Neuron (in vitro differentiated cells): ENCODE measurements around the gene CCDC134.

Experiments used
- H2AFZ ChIP-seq: one replicate; pipeline ENCODE4 v1.6.1; 2013; ENCODE audit warnings: low read depth, mild to moderate bottlenecking, inconsistent platforms, low read length, moderate library complexity
- H3K27me3 ChIP-seq: one replicate; pipeline ENCODE4 v1.6.1; 2013; ENCODE audit warnings: low read length; ENCODE audit not compliant: insufficient read depth
- H3K36me3 ChIP-seq: one replicate; pipeline ENCODE4 v1.6.1; 2013; ENCODE audit warnings: low read length; ENCODE audit not compliant: insufficient read depth
- H3K4me1 ChIP-seq: one replicate; pipeline ENCODE4 v1.6.1; 2013; ENCODE audit warnings: low read length; ENCODE audit not compliant: insufficient read depth
- H3K4me3 ChIP-seq: 2 replicates; pipeline ENCODE4 v1.5.1; 2013; ENCODE audit warnings: mild to moderate bottlenecking, low read length, moderate library complexity
- H3K9me3 ChIP-seq: one replicate; pipeline ENCODE4 v1.6.1; 2013; ENCODE audit warnings: low read length

Gene CCDC134

DNA sequence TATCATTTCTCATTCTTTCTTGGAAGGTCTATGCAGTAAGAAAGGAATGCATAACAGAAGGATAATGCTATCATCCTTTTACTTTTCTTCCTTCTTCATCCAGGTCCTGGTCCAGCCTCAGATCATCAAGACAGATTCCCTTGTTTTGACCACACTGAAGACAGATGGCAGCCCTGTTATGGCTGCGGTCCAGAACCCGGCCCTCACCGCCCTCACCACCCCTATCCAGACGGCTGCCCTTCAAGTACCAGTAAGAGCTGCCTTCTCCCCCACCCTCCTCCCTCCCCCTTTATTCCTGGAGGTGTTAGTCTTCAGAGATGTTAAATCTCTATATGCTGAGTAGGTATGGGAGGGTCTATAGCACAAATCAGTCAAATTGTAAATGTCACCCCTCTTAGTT lies 70.3 kb downstream of the CCDC134 start:
- H3K27me3 ChIP-seq: no peaks in the 10 kb centered on the region
- no peak overlapping the region for H2AFZ ChIP-seq
- no peaks in the 10 kb centered on the region for H3K4me1 ChIP-seq
- peaks cover 82% of the 10 kb centered on the region for H3K36me3 ChIP-seq
- H3K9me3 ChIP-seq: no peaks in the 10 kb centered on the region
- H3K4me3 ChIP-seq: no peak overlapping the region

- Histone ChIP-seq H3K4me3 (no peak overlapping the region), H3K36me3 (peaks cover 86% of the 10 kb centered on the region)
These were observed 72.9 kb downstream of the CCDC134 start for GRCh38 chr22:41873391-41873790.

DNA sequence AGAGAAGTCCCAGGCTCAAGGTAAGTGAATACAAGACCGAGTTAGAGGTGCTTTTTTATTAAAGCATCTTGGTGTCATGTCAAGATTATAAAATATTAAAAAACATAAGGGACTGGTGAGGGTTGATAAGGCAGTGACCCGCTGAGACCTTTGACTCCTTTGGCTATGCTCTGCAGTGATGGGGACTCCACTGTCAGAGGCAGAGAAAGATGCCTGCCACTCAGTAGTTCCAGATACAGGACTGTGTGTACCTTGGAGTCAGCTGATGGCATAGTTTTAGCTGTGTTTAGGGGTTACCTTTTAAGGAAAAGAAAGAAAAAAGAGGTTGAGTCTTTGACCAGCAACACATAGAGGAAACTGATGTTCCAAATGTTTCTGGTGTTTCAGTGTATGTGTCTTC lies 73.6 kb downstream of the CCDC134 start:
- peaks cover 86% of the 10 kb centered on the region for H3K36me3 ChIP-seq
- H3K27me3 ChIP-seq: no peaks in the 10 kb centered on the region
- H3K9me3 ChIP-seq: no peaks in the 10 kb centered on the region
- H2AFZ ChIP-seq: no peak overlapping the region
- no peaks in the 10 kb centered on the region for H3K4me1 ChIP-seq
- H3K4me3 ChIP-seq: no peak overlapping the region

More at GRCh38 chr22:41873391-41873790, 72.9 kb downstream of the CCDC134 start:
- no peak overlapping the region for H2AFZ ChIP-seq
- H3K9me3 ChIP-seq: no peaks in the 10 kb centered on the region
- H3K4me1 ChIP-seq: no peaks in the 10 kb centered on the region
- no peaks in the 10 kb centered on the region for H3K27me3 ChIP-seq

DNA sequence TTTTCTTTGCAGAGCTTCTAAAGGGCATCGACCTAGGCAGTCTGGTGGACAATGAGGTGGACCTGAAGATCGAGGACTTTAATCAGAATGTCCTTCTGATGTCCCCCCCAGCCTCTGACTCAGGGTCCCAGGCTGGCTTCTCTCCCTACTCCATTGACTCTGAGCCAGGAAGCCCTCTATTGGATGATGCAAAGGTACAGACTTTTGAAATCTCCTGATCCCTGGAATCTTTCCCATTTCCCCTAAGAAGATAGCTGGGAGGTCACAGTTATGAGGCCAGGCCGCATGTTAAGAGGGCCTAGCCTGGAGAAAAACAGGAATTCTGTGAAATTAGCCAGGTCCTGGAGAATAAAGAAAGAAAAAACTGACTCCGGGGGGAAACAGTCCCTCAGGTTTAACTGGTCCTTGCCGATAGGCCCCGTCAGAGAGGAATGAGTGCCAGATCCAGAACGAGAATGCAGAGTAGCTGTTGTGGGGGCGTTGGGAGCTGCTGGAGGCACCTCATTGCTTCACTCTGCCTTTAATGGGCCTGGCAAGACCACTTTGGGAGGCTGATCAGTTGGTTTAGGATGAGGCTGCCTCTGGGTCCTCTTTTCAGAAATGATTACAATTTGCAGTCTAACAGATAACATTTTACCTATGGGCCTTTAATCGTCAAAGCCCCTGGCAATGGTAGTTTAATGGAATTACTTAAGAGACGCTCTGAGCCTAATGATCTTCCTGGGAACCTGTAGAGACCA lies 75.2 kb downstream of the CCDC134 start:
- Histone ChIP-seq H3K4me3 (no peak overlapping the region), H3K27me3 (no peaks in the 10 kb centered on the region), H3K36me3 (peaks cover 87% of the 10 kb centered on the region), H2AFZ (no peak overlapping the region), H3K9me3 (no peaks in the 10 kb centered on the region), H3K4me1 (no peaks in the 10 kb centered on the region)
